Activated CD4-positive, alpha-beta T cell treated with anti-CD3 and anti-CD28 coated beads, Interleukin-2, Interleukin-6, amounts not matched to agents 100 ng/mL and 50 ng/mL, durations not matched to agents 16 hours and 8 hours (primary cell): Measurements from ENCODE around the gene MAPT.
"Not testable (repeated sequence)": the region's sequence is repeated elsewhere in the genome, so short reads cannot be mapped to it uniquely, and the experiment has no call there.

Experiments used
- DNase-seq: peaks from one replicate; pipeline ENCODE4 v3.0.0-alpha.2; 2020

Gene MAPT

GRCh38 chr17:45956746-45957145, 62.4 kb downstream of the MAPT start:
- not testable (repeated sequence) for DNase-seq

- DNase-seq = no peak
Measured at GRCh38 chr17:45958307-45958706, 64.0 kb downstream of the MAPT start.

GRCh38 chr17:45958994-45959665, 64.8 kb downstream of the MAPT start:
- DNase-seq = no peak

- DNase-seq = no peak
Measured at GRCh38 chr17:45960311-45960710, 66.0 kb downstream of the MAPT start.

GRCh38 chr17:45961206-45961605, 66.9 kb downstream of the MAPT start:
- no peak for DNase-seq

GRCh38 chr17:45962221-45962972, 68.0 kb downstream of the MAPT start:
- DNase-seq = no peak

- DNase-seq = no peak
Measured at GRCh38 chr17:45963283-45963682, 68.9 kb downstream of the MAPT start.

GRCh38 chr17:45963889-45964288, 69.5 kb downstream of the MAPT start:
- no peak for DNase-seq

- no peak for DNase-seq
Measured at GRCh38 chr17:45964634-45965033, 70.3 kb downstream of the MAPT start.

- no peak for DNase-seq
Measured at GRCh38 chr17:45965812-45966211, 71.5 kb downstream of the MAPT start.

- DNase-seq = no peak
Measured at GRCh38 chr17:45966606-45967280, 72.4 kb downstream of the MAPT start.

GRCh38 chr17:45967378-45967777, 73.0 kb downstream of the MAPT start:
- no peak for DNase-seq

- DNase-seq = no peak
Measured at GRCh38 chr17:45968732-45969131, 74.4 kb downstream of the MAPT start.

- DNase-seq = no peak
Measured at GRCh38 chr17:45969726-45970125, 75.4 kb downstream of the MAPT start.

GRCh38 chr17:45970659-45971058, 76.3 kb downstream of the MAPT start:
- DNase-seq = no peak

- DNase-seq = no peak
Measured at GRCh38 chr17:45971698-45972141, 77.4 kb downstream of the MAPT start.

- DNase-seq = no peak
Measured at GRCh38 chr17:45972531-45972930, 78.2 kb downstream of the MAPT start.

GRCh38 chr17:45973099-45973780, 78.9 kb downstream of the MAPT start:
- no peak for DNase-seq

GRCh38 chr17:45973946-45974859, 79.8 kb downstream of the MAPT start:
- no peak for DNase-seq

GRCh38 chr17:45974916-45975630, 80.7 kb downstream of the MAPT start:
- no peak for DNase-seq

- no peak for DNase-seq
Measured at GRCh38 chr17:45975640-45976295, 81.4 kb downstream of the MAPT start.
